Omental fat pad (tissue), 4 donors: Measurements from ENCODE around the gene TTLL11. TPM values are rescaled to one million over a fixed set of nuclear protein-coding genes. Genes with fewer than 3 reads are reported as not detected.

ENCODE experiments used
- ATAC-seq: fragments of 150-250 bp; one replicate; pipeline ENCODE4 v1.9.1; 2016; ENCODE audit warnings: mild to moderate bottlenecking, moderate library complexity; ENCODE audit not compliant: low FRiP score
- DNase-seq: peaks from one replicate; pipeline ENCODE4 v3.0.0-alpha.2; 2019; ENCODE audit warnings: low spot score
- CTCF ChIP-seq, 3 donors: fragments of 450-650 bp; IDR thresholded peaks; one replicate each; pipeline ENCODE4 v1.5.1; 2016 to 2017; ENCODE audit warnings: antibody characterized with exemption in 3 of 3, mild to moderate bottlenecking in 3 of 3, moderate library complexity in 2 of 3
- total RNA-seq, 4 donors: library from RNA; depleted of rRNA; stranded (reverse); fragments of >200 nt; gene quantifications; one replicate each; pipeline ENCODE4 v1.1.0, GENCODE V29; 2016

The TTLL11 gene
- total RNA-seq, 4 donors from 2014 or later = 7.0 to 16.0 (median 10.2) TPM

- ATAC-seq (peak; percentile 64), DNase-seq (no peak)
- TF ChIP-seq CTCF (IDR thresholded peaks at IDR 0.05) = no peak
Measured at GRCh38 chr9:122065923-122066629, 27.0 kb downstream of the TTLL11 start.

- ATAC-seq (no peak), DNase-seq (no peak)
- TF ChIP-seq CTCF (IDR thresholded peaks at IDR 0.05) = no peak
Measured at GRCh38 chr9:122060481-122060880, 32.6 kb downstream of the TTLL11 start.

GRCh38 chr9:122059955-122060324 lies 33.2 kb downstream of the TTLL11 start:
- TF ChIP-seq CTCF (IDR thresholded peaks at IDR 0.05) = no peak
- ATAC-seq (no peak), DNase-seq (no peak)

- no peak for TF ChIP-seq CTCF (IDR thresholded peaks at IDR 0.05)
Measured at GRCh38 chr9:122059214-122059954, 33.7 kb downstream of the TTLL11 start.

GRCh38 chr9:122058709-122059108 lies 34.4 kb downstream of the TTLL11 start:
- no peak for ATAC-seq
- no peak for TF ChIP-seq CTCF (IDR thresholded peaks at IDR 0.05)
- no peak for DNase-seq

More at GRCh38 chr9:122059214-122059954, 33.7 kb downstream of the TTLL11 start:
- no peak for DNase-seq
- ATAC-seq = no peak

- DNase-seq = no peak
- ATAC-seq = no peak
- no peak for TF ChIP-seq CTCF (IDR thresholded peaks at IDR 0.05)
Measured at GRCh38 chr9:122058051-122058450, 35.1 kb downstream of the TTLL11 start.

GRCh38 chr9:122057211-122057610 lies 35.9 kb downstream of the TTLL11 start:
- no peak for DNase-seq
- ATAC-seq = no peak
- TF ChIP-seq CTCF (IDR thresholded peaks at IDR 0.05) = no peak
